ENCODE results near the gene ART4.

DNA sequence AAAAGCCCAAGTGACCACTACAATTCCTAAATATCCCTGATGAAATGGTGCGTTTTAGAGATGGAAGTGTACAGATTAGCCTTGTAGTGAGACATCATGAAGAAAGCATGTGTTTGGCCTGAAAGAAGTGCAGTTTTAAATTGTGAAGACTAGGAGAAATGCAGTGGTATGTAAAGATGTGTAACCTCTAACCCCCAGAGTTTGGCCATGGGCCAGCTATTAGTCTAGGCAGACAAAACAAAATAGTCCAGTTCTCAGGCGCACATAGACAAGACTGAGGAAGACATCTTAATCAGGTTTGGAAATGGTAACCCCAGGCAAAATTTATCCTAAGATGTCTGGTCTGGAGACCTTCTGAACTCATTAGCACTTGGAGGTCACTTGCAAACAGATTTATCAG, 63.5 kb downstream of the ART4 start:
- TF ChIP-seq, protein P1, sequence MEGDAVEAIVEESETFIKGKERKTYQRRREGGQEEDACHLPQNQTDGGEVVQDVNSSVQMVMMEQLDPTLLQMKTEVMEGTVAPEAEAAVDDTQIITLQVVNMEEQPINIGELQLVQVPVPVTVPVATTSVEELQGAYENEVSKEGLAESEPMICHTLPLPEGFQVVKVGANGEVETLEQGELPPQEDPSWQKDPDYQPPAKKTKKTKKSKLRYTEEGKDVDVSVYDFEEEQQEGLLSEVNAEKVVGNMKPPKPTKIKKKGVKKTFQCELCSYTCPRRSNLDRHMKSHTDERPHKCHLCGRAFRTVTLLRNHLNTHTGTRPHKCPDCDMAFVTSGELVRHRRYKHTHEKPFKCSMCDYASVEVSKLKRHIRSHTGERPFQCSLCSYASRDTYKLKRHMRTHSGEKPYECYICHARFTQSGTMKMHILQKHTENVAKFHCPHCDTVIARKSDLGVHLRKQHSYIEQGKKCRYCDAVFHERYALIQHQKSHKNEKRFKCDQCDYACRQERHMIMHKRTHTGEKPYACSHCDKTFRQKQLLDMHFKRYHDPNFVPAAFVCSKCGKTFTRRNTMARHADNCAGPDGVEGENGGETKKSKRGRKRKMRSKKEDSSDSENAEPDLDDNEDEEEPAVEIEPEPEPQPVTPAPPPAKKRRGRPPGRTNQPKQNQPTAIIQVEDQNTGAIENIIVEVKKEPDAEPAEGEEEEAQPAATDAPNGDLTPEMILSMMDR (IDR thresholded peaks at IDR 0.05) = no peak
- no peak for TF ChIP-seq POLR2A (IDR thresholded peaks at IDR 0.05)
